IgD-negative memory B cell (primary cell): ENCODE data around the gene PGR. TPM values are rescaled to one million over a fixed set of nuclear protein-coding genes. Genes with fewer than 3 reads are reported as not detected.
"Not testable (repeated sequence)": the region's sequence is repeated elsewhere in the genome, so short reads cannot be mapped to it uniquely, and the experiment has no call there.

Source experiments
- H3K27ac Mint-ChIP-seq, 3 donors: one replicate each; pipeline ENCODE4 v1.8.0; 2020 to 2022; ENCODE audit warnings: mild to moderate bottlenecking in 3 of 3, mixed read lengths in 3 of 3, moderate library complexity in 1 of 3
- H3K27me3 Mint-ChIP-seq: one replicate; pipeline ENCODE4 v1.8.0; 2021; ENCODE audit warnings: mixed read lengths
- H3K36me3 Mint-ChIP-seq: one replicate; pipeline ENCODE4 v1.8.0; 2020; ENCODE audit warnings: mild to moderate bottlenecking, mixed read lengths
- H3K4me1 Mint-ChIP-seq, 3 donors: one replicate each; pipeline ENCODE4 v1.8.0; 2020 to 2022; ENCODE audit warnings: mixed read lengths in 3 of 3, mild to moderate bottlenecking in 1 of 3
- H3K4me3 Mint-ChIP-seq, 4 donors: one replicate each; pipeline ENCODE4 v1.8.0; 2020 to 2022; ENCODE audit warnings: mild to moderate bottlenecking in 4 of 4, mixed read lengths in 4 of 4, moderate library complexity in 3 of 4
- H3K9me3 Mint-ChIP-seq, 3 donors: one replicate each; pipeline ENCODE4 v1.8.0; 2020 to 2021; ENCODE audit warnings: mixed read lengths in 3 of 3, mild to moderate bottlenecking in 1 of 3
- polyA plus RNA-seq: library from polyadenylated mRNA; unstranded; fragments of 300-500 nt; fragmentation: Illumina TruSeq; gene quantifications from one replicate; pipeline ENCODE4 v1.2.3, GENCODE V29; 2021

Gene PGR
- polyA plus RNA-seq, 1 donor from 2014 or later, result not detected

- no peaks in the 10 kb centered on the region for H3K27me3 Mint-ChIP-seq
- H3K9me3 Mint-ChIP-seq, result peaks cover 0 to 2% (median 0%) of the 10 kb centered on the region in 3 donors
- H3K36me3 Mint-ChIP-seq, result no peaks in the 10 kb centered on the region
- H3K4me1 Mint-ChIP-seq, result peaks cover 5 to 11% (median 10%) of the 10 kb centered on the region in 3 donors
- H3K27ac Mint-ChIP-seq, result peak overlapping the region in 1 of 3 donors; percentile 39
- no peak overlapping the region for H3K4me3 Mint-ChIP-seq
These were observed 82.7 kb downstream of the PGR start for GRCh38 chr11:101046947-101047346.

- H3K4me1 Mint-ChIP-seq, result peaks cover 5 to 11% (median 10%) of the 10 kb centered on the region in 3 donors
- peaks cover 3% of the 10 kb centered on the region for H3K36me3 Mint-ChIP-seq
- no peaks in the 10 kb centered on the region for H3K27me3 Mint-ChIP-seq
- no peak overlapping the region for H3K27ac Mint-ChIP-seq
- H3K9me3 Mint-ChIP-seq, result peaks cover 0 to 2% (median 0%) of the 10 kb centered on the region in 3 donors
- H3K4me3 Mint-ChIP-seq, result no peak overlapping the region
These were observed 84.2 kb downstream of the PGR start for GRCh38 chr11:101045415-101045814.

GRCh38 chr11:101043940-101044339 lies 85.7 kb downstream of the PGR start:
- Mint-ChIP-seq H3K36me3 (peaks cover 3% of the 10 kb centered on the region), H3K4me3 (no peak overlapping the region), H3K9me3 (peaks cover 0 to 2% (median 0%) of the 10 kb centered on the region in 3 donors), H3K27me3 (no peaks in the 10 kb centered on the region), H3K4me1 (peaks cover 5 to 11% (median 10%) of the 10 kb centered on the region in 3 donors), H3K27ac (no peak overlapping the region)

GRCh38 chr11:101035872-101036271 lies 93.7 kb downstream of the PGR start:
- Mint-ChIP-seq H3K9me3 (no peaks in the 10 kb centered on the region), H3K36me3 (peaks cover 1% of the 10 kb centered on the region), H3K27ac (no peak overlapping the region), H3K4me3 (no peak overlapping the region), H3K4me1 (peaks cover 0 to 9% (median 4%) of the 10 kb centered on the region in 3 donors), H3K27me3 (no peaks in the 10 kb centered on the region)

- Mint-ChIP-seq H3K4me3 (no peak overlapping the region), H3K27me3 (no peaks in the 10 kb centered on the region), H3K9me3 (no peaks in the 10 kb centered on the region), H3K4me1 (peaks cover 0 to 12% (median 9%) of the 10 kb centered on the region in 3 donors), H3K27ac (no peak overlapping the region), H3K36me3 (no peaks in the 10 kb centered on the region)
These were observed 95.5 kb downstream of the PGR start for GRCh38 chr11:101034076-101034475.

- H3K4me1 Mint-ChIP-seq, result peaks cover 0 to 12% (median 9%) of the 10 kb centered on the region in 3 donors
- no peaks in the 10 kb centered on the region for H3K36me3 Mint-ChIP-seq
- H3K27me3 Mint-ChIP-seq, result no peaks in the 10 kb centered on the region
- H3K9me3 Mint-ChIP-seq, result no peaks in the 10 kb centered on the region
- H3K4me3 Mint-ChIP-seq, result no peak overlapping the region
- H3K27ac Mint-ChIP-seq, result no peak overlapping the region
These were observed 96.6 kb downstream of the PGR start for GRCh38 chr11:101032991-101033390.

- peaks cover 0 to 12% (median 9%) of the 10 kb centered on the region in 3 donors for H3K4me1 Mint-ChIP-seq
- no peak overlapping the region for H3K4me3 Mint-ChIP-seq
- no peak overlapping the region for H3K27ac Mint-ChIP-seq
- no peaks in the 10 kb centered on the region for H3K36me3 Mint-ChIP-seq
- H3K27me3 Mint-ChIP-seq, result no peaks in the 10 kb centered on the region
- no peaks in the 10 kb centered on the region for H3K9me3 Mint-ChIP-seq
These were observed 97.9 kb downstream of the PGR start for GRCh38 chr11:101031713-101032112.

- no peaks in the 10 kb centered on the region for H3K9me3 Mint-ChIP-seq
- no peak overlapping the region for H3K4me3 Mint-ChIP-seq
- no peaks in the 10 kb centered on the region for H3K36me3 Mint-ChIP-seq
- no peak overlapping the region for H3K27ac Mint-ChIP-seq
- no peaks in the 10 kb centered on the region for H3K27me3 Mint-ChIP-seq
- peaks cover 0 to 12% (median 9%) of the 10 kb centered on the region in 3 donors for H3K4me1 Mint-ChIP-seq
These were observed 98.9 kb downstream of the PGR start for GRCh38 chr11:101030692-101031091.

GRCh38 chr11:101030015-101030414 lies 99.6 kb downstream of the PGR start:
- Mint-ChIP-seq H3K4me1 (peaks cover 0 to 12% (median 9%) of the 10 kb centered on the region in 3 donors), H3K9me3 (no peaks in the 10 kb centered on the region), H3K36me3 (no peaks in the 10 kb centered on the region), H3K4me3 (no peak overlapping the region), H3K27me3 (no peaks in the 10 kb centered on the region), H3K27ac (no peak overlapping the region)

- Mint-ChIP-seq H3K4me1 (peaks cover 0 to 12% (median 9%) of the 10 kb centered on the region in 3 donors), H3K4me3 (no peak overlapping the region), H3K27ac (peak overlapping the region in 1 of 3 donors; percentile 31), H3K27me3 (no peaks in the 10 kb centered on the region), H3K9me3 (no peaks in the 10 kb centered on the region), H3K36me3 (no peaks in the 10 kb centered on the region)
These were observed 101.0 kb downstream of the PGR start for GRCh38 chr11:101028644-101029043.

GRCh38 chr11:101022256-101022655 lies 107.4 kb downstream of the PGR start:
- Mint-ChIP-seq H3K27ac (no peak overlapping the region), H3K9me3 (no peaks in the 10 kb centered on the region), H3K4me3 (no peak overlapping the region), H3K27me3 (no peaks in the 10 kb centered on the region), H3K4me1 (no peaks in the 10 kb centered on the region), H3K36me3 (no peaks in the 10 kb centered on the region)

GRCh38 chr11:101019870-101020269 lies 109.7 kb downstream of the PGR start:
- Mint-ChIP-seq H3K4me1 (no peaks in the 10 kb centered on the region), H3K9me3 (peaks cover 0 to 1% (median 0%) of the 10 kb centered on the region in 3 donors), H3K27ac (no peak overlapping the region)

GRCh38 chr11:101014600-101015285 lies 114.9 kb downstream of the PGR start:
- Mint-ChIP-seq H3K9me3 (peaks cover 1 to 4% (median 2%) of the 10 kb centered on the region in 3 donors), H3K36me3 (no peaks in the 10 kb centered on the region), H3K27ac (no peak overlapping the region), H3K27me3 (no peaks in the 10 kb centered on the region), H3K4me1 (peaks cover 3 to 15% (median 6%) of the 10 kb centered on the region in 3 donors), H3K4me3 (no peak overlapping the region)

More at GRCh38 chr11:101019870-101020269, 109.7 kb downstream of the PGR start:
- H3K36me3 Mint-ChIP-seq, result no peaks in the 10 kb centered on the region
- no peaks in the 10 kb centered on the region for H3K27me3 Mint-ChIP-seq
- no peak overlapping the region for H3K4me3 Mint-ChIP-seq

- H3K4me3 Mint-ChIP-seq, H3K27me3 Mint-ChIP-seq, H3K27ac Mint-ChIP-seq, H3K36me3 Mint-ChIP-seq, H3K9me3 Mint-ChIP-seq: not testable (repeated sequence)
- H3K4me1 Mint-ChIP-seq, result peaks cover 13 to 24% (median 16%) of the 10 kb centered on the region in 3 donors
These were observed 115.9 kb downstream of the PGR start for GRCh38 chr11:101013702-101014101.

GRCh38 chr11:101011881-101012280 lies 117.7 kb downstream of the PGR start:
- Mint-ChIP-seq H3K4me1 (peaks cover 16 to 29% (median 22%) of the 10 kb centered on the region in 3 donors), H3K4me3 (no peak overlapping the region), H3K27ac (peak overlapping the region in 1 of 3 donors; percentile 37), H3K36me3 (no peaks in the 10 kb centered on the region), H3K27me3 (no peaks in the 10 kb centered on the region), H3K9me3 (peaks cover 1 to 9% (median 5%) of the 10 kb centered on the region in 3 donors)

- H3K4me1 Mint-ChIP-seq, result peaks cover 16 to 29% (median 22%) of the 10 kb centered on the region in 3 donors
- peak overlapping the region in 2 of 3 donors; percentile 47 to 91 for H3K27ac Mint-ChIP-seq
- H3K27me3 Mint-ChIP-seq, result no peaks in the 10 kb centered on the region
- H3K4me3 Mint-ChIP-seq, result peak overlapping the region in 1 of 4 donors; percentile 58
- peaks cover 0 to 12% (median 9%) of the 10 kb centered on the region in 3 donors for H3K9me3 Mint-ChIP-seq
- no peaks in the 10 kb centered on the region for H3K36me3 Mint-ChIP-seq
These were observed 118.7 kb downstream of the PGR start for GRCh38 chr11:101010899-101011298.
